ENCODE results near the gene CCDC127. TPM values are rescaled to one million over a fixed set of nuclear protein-coding genes. Genes with fewer than 3 reads are reported as not detected.
A peak's percentile ranks its signal among the peaks of the same experiment; 100 is the strongest.

The CCDC127 gene
- total and polyA plus RNA-seq, 10 donors = 1.2 to 8.9 (median 3.6) TPM

DNA sequence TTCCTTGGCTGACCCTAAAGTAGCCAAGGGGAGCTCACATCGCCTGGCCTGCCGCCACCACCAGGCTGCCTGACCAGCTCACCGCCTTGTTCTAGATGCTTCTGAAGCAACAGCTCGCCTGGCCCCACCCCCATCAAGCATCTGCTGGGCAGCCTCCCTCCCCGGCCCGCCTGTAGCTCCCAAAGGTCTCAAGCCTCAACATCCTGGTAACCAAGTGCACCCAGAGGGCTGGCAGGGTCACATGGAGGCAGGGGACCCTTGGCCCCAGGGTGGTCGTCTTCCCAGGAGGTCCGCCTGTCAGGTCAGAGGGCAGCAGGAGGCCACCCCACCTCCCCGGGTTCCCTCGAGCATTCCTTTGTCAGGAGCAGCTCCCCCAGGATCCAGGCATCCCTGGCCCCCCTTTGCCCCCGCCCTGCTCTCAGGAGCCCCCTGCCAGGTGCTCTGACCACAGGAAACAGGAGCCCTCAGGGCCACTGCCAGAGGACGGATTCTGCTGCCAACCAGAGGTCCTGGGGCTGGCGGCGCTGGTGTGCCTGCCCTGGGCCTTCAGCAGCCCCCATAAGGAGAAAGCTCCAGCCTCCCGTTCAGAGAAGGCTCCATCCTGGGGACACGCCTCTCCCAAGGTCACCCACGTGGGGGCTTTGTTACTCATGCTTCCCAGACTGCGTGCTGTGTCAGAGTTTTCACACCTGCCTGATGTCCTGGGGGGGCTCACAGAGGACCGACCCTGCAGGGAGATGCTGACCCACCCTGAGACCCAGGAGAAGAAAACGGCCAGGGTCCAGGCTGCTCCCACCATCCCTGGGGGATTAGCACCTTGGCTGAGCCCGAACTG lies 30.1 kb downstream of the CCDC127 start:
- intact Hi-C loops (cut with DNase I; ENCODE audit: low total_unique reads) = no loop called here
- H3K4me1 ChIP-seq = peaks cover 0 to 28% (median 24%) of the 10 kb centered on the region in 6 donors
- H3K36me3 ChIP-seq = no peaks in the 10 kb centered on the region
- H3K4me3 ChIP-seq = peak overlapping the region in 1 of 8 donors; percentile 39
- no peak for TF ChIP-seq CTCF (IDR thresholded peaks at IDR 0.05 in 8 of 11, conservative IDR thresholded peaks at IDR 0.05 in 3 of 11)
- no peak for TF ChIP-seq POLR2A (IDR thresholded peaks at IDR 0.05)
- TF ChIP-seq POLR2AphosphoS5 (IDR thresholded peaks at IDR 0.05) = no peak
- H3K27ac ChIP-seq = no peak overlapping the region
- WGBS, 5 donors = 56 to 70% (median 65%) methylated on average over 9 to 21 of the region's 21 CpGs
- peaks cover 0 to 46% (median 14%) of the 10 kb centered on the region in 7 donors for H3K27me3 ChIP-seq (replicated peaks in 1 of 7)
- peak; percentile 73 for DNase-seq
- no peaks in the 10 kb centered on the region for H3K9me3 ChIP-seq

DNA sequence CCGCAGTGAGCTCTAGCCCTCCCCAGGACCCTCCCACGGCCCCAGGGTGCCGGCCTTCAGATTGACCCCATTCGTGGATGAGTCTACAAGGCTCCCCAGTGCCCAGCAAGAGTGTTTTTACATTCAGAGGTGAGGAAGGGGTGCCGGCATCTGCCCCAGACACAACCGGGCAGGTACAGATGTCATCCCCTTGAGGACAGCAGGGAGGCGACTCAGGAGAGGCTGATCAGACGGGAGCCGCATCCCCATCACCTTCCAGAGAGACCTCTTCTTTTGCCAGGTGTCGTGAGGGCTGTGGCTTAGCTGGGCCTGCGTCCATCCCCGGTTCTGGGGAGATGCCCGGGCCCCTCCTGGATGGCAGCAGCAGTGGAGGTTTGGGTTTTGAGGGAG lies 30.9 kb downstream of the CCDC127 start:
- Histone ChIP-seq H3K4me1 (peaks cover 0 to 28% (median 24%) of the 10 kb centered on the region in 6 donors), H3K9me3 (no peaks in the 10 kb centered on the region), H3K4me3 (no peak overlapping the region), H3K27me3 (replicated peaks in 1 of 7) (peaks cover 0 to 39% (median 10%) of the 10 kb centered on the region in 7 donors), H3K27ac (no peak overlapping the region), H3K36me3 (no peaks in the 10 kb centered on the region)
- TF ChIP-seq POLR2AphosphoS5 (IDR thresholded peaks at IDR 0.05) (no peak), CTCF (IDR thresholded peaks at IDR 0.05 in 8 of 11, conservative IDR thresholded peaks at IDR 0.05 in 3 of 11) (no peak), POLR2A (IDR thresholded peaks at IDR 0.05) (no peak)
- WGBS, 5 donors = 81 to 89% (median 83%) methylated on average over 12 to 13 of the region's 13 CpGs
- peak; percentile 58 for DNase-seq
- intact Hi-C loops (cut with DNase I; ENCODE audit: low total_unique reads) = no loop called here

DNA sequence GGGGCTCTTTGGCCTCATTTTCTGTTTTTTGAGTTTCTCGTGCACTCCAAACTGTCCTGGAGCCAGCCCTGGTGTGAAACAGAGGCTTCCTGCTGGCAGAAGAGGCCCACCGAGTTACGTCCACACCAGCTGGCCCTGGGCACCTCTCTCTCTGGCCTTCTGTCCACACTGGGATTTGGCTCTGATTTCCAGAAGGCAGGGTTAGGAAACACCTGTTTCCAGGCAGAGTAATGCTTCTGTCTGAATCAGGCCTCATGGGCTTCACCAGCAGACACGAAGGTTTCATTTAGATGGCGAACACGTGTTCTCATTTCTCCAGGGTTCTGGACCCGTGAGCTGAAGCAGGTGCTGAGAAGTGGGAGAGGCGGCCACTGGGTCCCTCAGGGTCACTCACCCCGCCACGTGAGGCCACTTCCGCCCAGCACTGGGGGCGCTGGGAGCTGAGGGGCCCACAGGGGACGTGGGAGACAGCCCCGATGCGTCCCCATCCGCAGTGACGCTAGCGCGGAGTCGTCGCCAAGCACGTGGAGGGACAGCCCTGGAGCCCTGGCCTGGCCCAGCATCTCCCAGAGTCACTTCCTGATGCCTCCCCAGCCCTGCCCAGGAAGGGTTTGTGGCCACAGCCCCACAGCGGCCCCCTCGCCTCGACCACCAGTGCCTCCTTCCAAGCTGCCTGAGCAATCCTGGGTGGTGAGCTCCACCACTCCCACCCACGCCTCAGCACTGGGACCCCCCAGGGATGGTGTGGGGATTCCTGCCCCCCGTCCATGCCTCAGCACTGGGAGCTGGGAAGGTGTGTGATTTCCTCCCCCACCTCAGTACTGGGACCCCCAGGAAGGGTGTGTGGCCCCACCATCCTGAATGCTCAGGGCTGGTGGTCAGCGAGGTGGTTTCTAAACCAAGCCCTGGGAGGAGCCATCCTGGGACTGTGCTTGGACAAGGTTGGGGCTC lies 31.6 kb downstream of the CCDC127 start:
- 57 to 85% (median 73%) methylated on average over 25 to 28 of the region's 28 CpGs for WGBS, 5 donors
- intact Hi-C loops (cut with DNase I; ENCODE audit: low total_unique reads) = no loop called here
- peak; percentile 71 for DNase-seq

More for the DNA sequence above, 31.6 kb downstream of the CCDC127 start:
- H3K4me3 ChIP-seq = no peak overlapping the region
- no peaks in the 10 kb centered on the region for H3K9me3 ChIP-seq
- peaks cover 0 to 36% (median 3%) of the 10 kb centered on the region in 7 donors for H3K27me3 ChIP-seq (replicated peaks in 1 of 7)
- no peak overlapping the region for H3K27ac ChIP-seq
- no peak for TF ChIP-seq POLR2A (IDR thresholded peaks at IDR 0.05)
- TF ChIP-seq POLR2AphosphoS5 (IDR thresholded peaks at IDR 0.05) = no peak
- no peak for TF ChIP-seq CTCF (IDR thresholded peaks at IDR 0.05 in 8 of 11, conservative IDR thresholded peaks at IDR 0.05 in 3 of 11)
- peaks cover 0 to 23% (median 19%) of the 10 kb centered on the region in 6 donors for H3K4me1 ChIP-seq
- no peaks in the 10 kb centered on the region for H3K36me3 ChIP-seq

Measured in spleen (tissue), 11 donors.